NT2/D1 (cell line): Measurements from ENCODE around the gene RGS12.

Experiments used
- DNase-seq: peaks from one replicate; pipeline ENCODE4 v3.0.0-alpha.2; 2011; ENCODE audit warnings: low read depth, low spot score
- H3K27me3 ChIP-seq: 2 replicates; pipeline ENCODE4 v1.6.0; 2011; ENCODE audit warnings: mild to moderate bottlenecking; ENCODE audit not compliant: insufficient read length, insufficient read depth
- H3K36me3 ChIP-seq: 2 replicates; pipeline ENCODE4 v1.6.1; 2011; ENCODE audit warnings: mild to moderate bottlenecking, low read length, mixed read lengths; ENCODE audit not compliant: insufficient read depth, insufficient read length
- H3K4me1 ChIP-seq: 2 replicates; pipeline ENCODE4 v1.5.1; 2011; ENCODE audit not compliant: insufficient read depth, insufficient read length
- H3K4me3 ChIP-seq: 2 replicates; pipeline ENCODE4 v1.5.1; 2011; ENCODE audit warnings: low read depth; ENCODE audit not compliant: insufficient read length
- H3K9ac ChIP-seq: 2 replicates; pipeline ENCODE4 v1.6.0; 2011; ENCODE audit warnings: low read depth; ENCODE audit not compliant: insufficient read length
- H3K9me3 ChIP-seq: 2 replicates; pipeline ENCODE4 v1.5.1; 2011; ENCODE audit warnings: mild to moderate bottlenecking, low read length; ENCODE audit not compliant: insufficient read depth
- SUZ12 ChIP-seq: IDR thresholded peaks from 2 replicates; pipeline ENCODE4 v1.6.1; 2011; ENCODE audit not compliant: insufficient read length, insufficient read depth; ENCODE audit errors: extremely low read depth
- YY1 ChIP-seq: IDR thresholded peaks from 2 replicates; pipeline ENCODE4 v1.6.1; 2011; ENCODE audit not compliant: insufficient read length, insufficient read depth
- ZNF274 ChIP-seq: IDR thresholded peaks from 2 replicates; pipeline ENCODE4 v1.6.1; 2011; ENCODE audit warnings: mild to moderate bottlenecking, low read depth, low read length

RGS12 gene

DNA sequence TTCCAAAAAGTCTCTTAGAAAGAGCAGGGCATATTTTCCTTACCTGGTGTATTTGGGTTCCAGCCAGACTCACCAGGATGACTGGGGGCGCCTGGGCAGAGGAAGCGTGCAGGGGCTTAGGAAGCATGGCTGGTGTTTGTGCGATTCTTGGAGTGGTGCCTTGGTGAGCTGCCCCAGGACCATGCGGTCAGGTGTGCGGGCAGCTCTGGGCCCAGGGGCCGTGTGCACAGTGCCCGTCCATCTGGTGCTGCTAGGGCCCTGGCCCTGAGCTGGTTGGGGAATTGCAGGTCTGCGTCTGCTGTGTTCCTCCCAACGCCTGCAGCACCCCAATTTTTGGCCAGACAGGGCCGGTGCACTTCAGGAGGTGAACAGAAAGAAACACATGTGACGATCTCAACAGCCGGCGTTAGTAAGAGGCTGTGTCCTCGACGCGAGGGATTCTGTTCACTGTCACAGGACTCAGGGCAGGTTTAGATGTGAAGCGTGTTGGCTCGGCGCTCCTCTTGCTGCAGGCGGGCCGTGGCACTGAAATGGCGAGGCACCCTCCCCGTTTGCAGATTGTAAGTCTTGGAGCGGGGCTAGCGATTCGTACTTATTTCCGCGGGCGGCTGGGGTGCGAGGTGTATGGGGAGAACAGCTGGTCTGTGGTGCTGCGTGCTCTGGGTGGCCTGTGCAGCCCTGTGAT, 15.2 kb downstream of the RGS12 start:
- H3K9me3 ChIP-seq, result no peaks in the 10 kb centered on the region
- no peak overlapping the region for H3K9ac ChIP-seq
- no peaks in the 10 kb centered on the region for H3K27me3 ChIP-seq
- DNase-seq, result no peak
- peaks cover 17% of the 10 kb centered on the region for H3K4me1 ChIP-seq
- no peak for TF ChIP-seq YY1
- TF ChIP-seq ZNF274, result no peak
- no peak for TF ChIP-seq SUZ12
- H3K4me3 ChIP-seq, result no peak overlapping the region
- peaks cover 5% of the 10 kb centered on the region for H3K36me3 ChIP-seq

- no peak for DNase-seq
- TF ChIP-seq YY1, result no peak
- no peak for TF ChIP-seq SUZ12
- TF ChIP-seq ZNF274, result no peak
- Histone ChIP-seq H3K9ac (no peak overlapping the region), H3K4me3 (no peak overlapping the region), H3K4me1 (peaks cover 15% of the 10 kb centered on the region), H3K9me3 (no peaks in the 10 kb centered on the region), H3K27me3 (no peaks in the 10 kb centered on the region), H3K36me3 (peaks cover 10% of the 10 kb centered on the region)
These were observed 15.9 kb downstream of the RGS12 start for GRCh38 chr4:3308691-3309090.

DNA sequence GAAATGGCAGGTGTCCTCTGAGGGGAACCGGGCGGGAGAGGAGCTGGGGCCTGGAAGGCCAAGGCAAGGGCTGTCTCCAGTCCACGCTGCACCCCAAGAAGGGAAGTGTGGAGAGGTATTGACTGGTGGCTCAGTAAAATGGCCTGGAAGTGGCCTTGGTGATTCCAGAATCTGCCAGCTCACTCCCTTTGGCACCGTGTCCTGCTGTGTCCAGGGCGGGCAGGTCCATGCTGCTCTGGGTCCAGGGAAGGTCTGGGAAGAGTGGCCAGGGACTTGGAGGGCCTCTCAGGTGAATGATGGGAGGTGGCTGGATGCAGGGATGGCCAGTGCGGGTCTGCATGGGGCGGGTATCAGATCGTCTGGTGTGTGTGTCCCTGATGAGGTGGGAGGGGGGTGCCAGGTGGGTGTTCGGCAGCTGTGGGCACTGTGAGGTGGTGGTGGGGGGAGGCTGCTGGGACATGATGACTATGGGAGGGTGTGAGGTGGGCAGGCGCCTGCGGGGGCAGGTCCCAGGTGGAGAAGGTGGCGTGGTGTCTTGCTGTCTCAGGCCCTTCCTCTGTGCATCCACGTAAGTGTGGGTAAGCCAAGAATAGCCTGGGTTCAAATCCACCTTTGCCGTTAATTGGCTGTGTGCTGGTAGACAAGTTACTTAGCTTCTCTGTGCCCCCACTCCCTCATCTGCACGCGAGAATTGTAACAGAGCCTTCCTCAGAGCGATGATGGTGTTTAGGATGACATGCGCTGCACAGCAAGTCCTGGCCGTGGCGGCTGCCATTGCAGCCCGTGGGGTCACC, 17.7 kb downstream of the RGS12 start:
- TF ChIP-seq YY1 (no peak), SUZ12 (no peak), ZNF274 (no peak)
- Histone ChIP-seq H3K9me3 (no peaks in the 10 kb centered on the region), H3K9ac (no peak overlapping the region), H3K27me3 (no peaks in the 10 kb centered on the region), H3K4me1 (peaks cover 7% of the 10 kb centered on the region), H3K4me3 (no peak overlapping the region), H3K36me3 (peaks cover 16% of the 10 kb centered on the region)
- no peak for DNase-seq

DNA sequence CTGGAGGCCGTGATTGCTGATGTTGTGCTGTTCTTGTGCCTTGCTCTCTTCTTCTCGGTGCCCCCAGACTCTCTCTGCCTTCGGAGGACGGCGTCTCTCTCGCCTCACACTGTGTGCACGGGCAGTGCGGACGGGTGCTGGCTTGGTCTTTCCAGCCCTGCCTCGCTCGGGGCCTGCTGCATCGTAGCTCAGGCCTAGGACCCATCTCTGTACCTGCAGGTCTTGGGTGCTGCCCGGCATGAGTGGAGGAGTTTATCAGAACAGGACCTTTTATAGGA, 18.2 kb downstream of the RGS12 start:
- peaks cover 3% of the 10 kb centered on the region for H3K4me1 ChIP-seq
- no peak overlapping the region for H3K4me3 ChIP-seq
- DNase-seq, result no peak
- no peak overlapping the region for H3K9ac ChIP-seq
- H3K36me3 ChIP-seq, result peaks cover 19% of the 10 kb centered on the region
- no peaks in the 10 kb centered on the region for H3K9me3 ChIP-seq
- H3K27me3 ChIP-seq, result no peaks in the 10 kb centered on the region
- no peak for TF ChIP-seq ZNF274
- TF ChIP-seq SUZ12, result no peak
- no peak for TF ChIP-seq YY1

DNA sequence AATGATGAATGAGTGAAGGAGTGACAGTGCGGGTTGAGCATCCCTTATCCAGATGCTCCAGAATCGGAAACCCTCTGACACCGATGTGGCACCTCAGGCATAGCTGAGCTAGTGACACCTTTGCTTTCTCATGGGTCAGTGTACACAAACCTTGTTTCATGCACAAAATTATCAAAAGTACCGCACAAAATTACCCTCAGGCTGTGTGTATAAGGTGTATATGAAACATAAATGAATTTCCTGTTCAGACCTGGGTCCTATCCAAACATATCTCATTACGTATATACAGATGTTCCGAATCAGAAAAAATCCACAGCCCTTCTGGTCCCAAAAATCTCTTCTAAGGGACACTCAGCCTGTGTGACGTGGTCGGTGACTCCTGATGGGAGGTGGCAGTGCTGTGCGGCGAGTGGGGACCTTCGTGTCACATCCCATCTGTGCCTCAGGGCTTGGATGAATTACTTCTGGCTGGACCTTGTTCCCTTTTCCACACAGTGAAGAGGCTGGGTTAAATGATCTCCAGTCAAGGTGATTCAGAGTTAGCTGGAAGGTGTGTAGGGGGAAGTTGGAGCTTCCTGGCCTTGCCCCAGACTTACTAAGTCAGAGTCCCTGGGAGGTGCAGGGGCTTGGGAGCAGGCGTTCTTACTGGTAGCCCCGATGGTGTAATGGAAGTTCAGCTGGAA, 18.8 kb downstream of the RGS12 start:
- peaks cover 25% of the 10 kb centered on the region for H3K36me3 ChIP-seq
- no peak for DNase-seq

GRCh38 chr4:3312362-3312761, 19.5 kb downstream of the RGS12 start:
- Histone ChIP-seq H3K9ac (no peak overlapping the region), H3K27me3 (no peaks in the 10 kb centered on the region), H3K9me3 (no peaks in the 10 kb centered on the region), H3K36me3 (peaks cover 32% of the 10 kb centered on the region), H3K4me3 (no peak overlapping the region), H3K4me1 (no peaks in the 10 kb centered on the region)
- no peak for TF ChIP-seq ZNF274
- no peak for TF ChIP-seq SUZ12
- TF ChIP-seq YY1, result no peak
- no peak for DNase-seq

More for the DNA sequence above, 18.8 kb downstream of the RGS12 start:
- TF ChIP-seq YY1 (no peak), SUZ12 (no peak), ZNF274 (no peak)
- Histone ChIP-seq H3K9me3 (no peaks in the 10 kb centered on the region), H3K4me3 (no peak overlapping the region), H3K27me3 (no peaks in the 10 kb centered on the region), H3K9ac (no peak overlapping the region), H3K4me1 (no peaks in the 10 kb centered on the region)

- no peak overlapping the region for H3K4me3 ChIP-seq
- TF ChIP-seq ZNF274 (no peak), SUZ12 (no peak), YY1 (no peak)
- DNase-seq, result no peak
- H3K27me3 ChIP-seq, result no peaks in the 10 kb centered on the region
- no peak overlapping the region for H3K9ac ChIP-seq
- peaks cover 39% of the 10 kb centered on the region for H3K36me3 ChIP-seq
- peaks cover 5% of the 10 kb centered on the region for H3K4me1 ChIP-seq
- H3K9me3 ChIP-seq, result no peaks in the 10 kb centered on the region
These were observed 20.3 kb downstream of the RGS12 start for GRCh38 chr4:3313139-3313538.
